Nephron (organoid): ENCODE measurements around the gene ZBTB40.

Experiments used
- H3K27ac Mint-ChIP-seq, 3 experiments: 2 replicates each; pipeline ENCODE4 v1.8.0; 2020; ENCODE audit warnings: mixed read lengths in 3 of 3, mild to moderate bottlenecking in 2 of 3, moderate library complexity in 1 of 3
- H3K27me3 Mint-ChIP-seq: 2 replicates; pipeline ENCODE4 v1.8.0; 2021; ENCODE audit warnings: low read depth, mild to moderate bottlenecking, moderate library complexity, mixed read lengths
- H3K36me3 Mint-ChIP-seq: 2 replicates; pipeline ENCODE4 v1.8.0; 2020; ENCODE audit warnings: low read depth, mixed read lengths
- H3K4me1 Mint-ChIP-seq: 2 replicates; pipeline ENCODE4 v1.8.0; 2020; ENCODE audit warnings: mixed read lengths
- H3K4me3 Mint-ChIP-seq, 3 experiments: 2 replicates each; pipeline ENCODE4 v1.8.0; 2020; ENCODE audit warnings: mild to moderate bottlenecking in 3 of 3, mixed read lengths in 3 of 3, moderate library complexity in 2 of 3
- H3K9me3 Mint-ChIP-seq: 2 replicates; pipeline ENCODE4 v1.8.0; 2020; ENCODE audit warnings: mixed read lengths
- TF ChIP-seq, protein P1 (sequence below), 3 experiments: fragments of 200-600 bp; sonication (generic); IDR thresholded peaks; one replicate each; pipeline ENCODE4 v1.5.0; 2021; ENCODE audit warnings: antibody characterized with exemption in 3 of 3; ENCODE audit not compliant: unreplicated experiment in 3 of 3

The ZBTB40 gene

DNA sequence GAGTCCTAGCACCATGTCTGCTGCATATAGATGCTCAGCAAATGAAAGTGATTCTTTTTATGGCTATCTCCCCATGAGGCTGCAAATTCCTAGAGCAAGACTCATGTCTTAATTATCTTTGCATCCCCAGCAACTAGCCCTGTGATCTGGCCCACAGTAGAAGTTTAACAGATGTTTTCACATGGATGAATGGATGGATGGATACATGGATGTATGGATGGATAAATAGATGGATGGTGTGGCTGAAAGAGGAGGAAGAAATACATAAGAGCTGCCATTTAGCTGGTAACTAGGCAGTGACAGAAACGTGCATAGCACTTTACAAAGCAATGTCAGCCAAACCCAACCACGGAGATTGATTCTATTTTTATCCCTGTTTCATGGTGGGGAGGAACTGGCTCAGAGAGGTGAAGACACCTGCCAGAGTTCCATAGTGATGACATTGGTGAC lies 32.7 kb upstream of the ZBTB40 start:
- Mint-ChIP-seq H3K4me1 (peaks cover 32% of the 10 kb centered on the region), H3K9me3 (no peaks in the 10 kb centered on the region), H3K36me3 (no peaks in the 10 kb centered on the region), H3K27me3 (peaks cover 23% of the 10 kb centered on the region), H3K4me3 (peak overlapping the region in 1 of 3 experiments; percentile 0), H3K27ac (peak overlapping the region; percentile 2 to 42 (median 14))
- TF ChIP-seq, protein P1, sequence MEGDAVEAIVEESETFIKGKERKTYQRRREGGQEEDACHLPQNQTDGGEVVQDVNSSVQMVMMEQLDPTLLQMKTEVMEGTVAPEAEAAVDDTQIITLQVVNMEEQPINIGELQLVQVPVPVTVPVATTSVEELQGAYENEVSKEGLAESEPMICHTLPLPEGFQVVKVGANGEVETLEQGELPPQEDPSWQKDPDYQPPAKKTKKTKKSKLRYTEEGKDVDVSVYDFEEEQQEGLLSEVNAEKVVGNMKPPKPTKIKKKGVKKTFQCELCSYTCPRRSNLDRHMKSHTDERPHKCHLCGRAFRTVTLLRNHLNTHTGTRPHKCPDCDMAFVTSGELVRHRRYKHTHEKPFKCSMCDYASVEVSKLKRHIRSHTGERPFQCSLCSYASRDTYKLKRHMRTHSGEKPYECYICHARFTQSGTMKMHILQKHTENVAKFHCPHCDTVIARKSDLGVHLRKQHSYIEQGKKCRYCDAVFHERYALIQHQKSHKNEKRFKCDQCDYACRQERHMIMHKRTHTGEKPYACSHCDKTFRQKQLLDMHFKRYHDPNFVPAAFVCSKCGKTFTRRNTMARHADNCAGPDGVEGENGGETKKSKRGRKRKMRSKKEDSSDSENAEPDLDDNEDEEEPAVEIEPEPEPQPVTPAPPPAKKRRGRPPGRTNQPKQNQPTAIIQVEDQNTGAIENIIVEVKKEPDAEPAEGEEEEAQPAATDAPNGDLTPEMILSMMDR (IDR thresholded peaks at IDR 0.05; ENCODE audit: unreplicated experiment in 3 of 3): no peak

DNA sequence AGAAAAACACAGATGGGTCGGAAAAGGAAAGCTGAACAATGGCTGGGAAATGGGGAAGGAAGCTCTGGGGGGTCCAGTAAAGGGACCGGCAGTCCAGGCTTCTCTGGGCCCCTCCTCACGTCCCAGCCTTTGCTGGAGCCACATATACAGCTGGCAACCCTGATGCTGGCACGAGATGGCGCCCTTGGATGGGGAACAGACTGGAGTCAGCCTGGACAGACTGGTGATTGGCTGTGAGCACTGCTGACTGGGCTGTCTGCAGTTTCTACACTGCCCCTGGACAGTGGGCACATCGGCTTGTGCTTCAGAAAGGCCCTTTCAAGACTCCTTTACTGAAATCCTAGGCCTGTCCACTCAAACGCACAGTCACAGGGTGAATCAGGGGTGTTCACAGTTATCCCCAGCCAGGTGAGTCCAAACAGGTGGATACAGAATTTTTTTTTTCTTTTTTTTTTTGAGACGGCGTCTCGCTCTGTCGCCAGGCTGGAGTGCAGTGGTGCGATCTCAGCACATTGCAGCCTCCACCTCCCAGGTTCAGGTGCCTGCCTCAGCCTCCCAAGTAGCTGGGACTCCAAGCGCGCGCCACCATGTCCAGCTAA lies 31.1 kb upstream of the ZBTB40 start:
- H3K27ac Mint-ChIP-seq: peak overlapping the region in 2 of 3 experiments; percentile 44 to 56
- H3K4me1 Mint-ChIP-seq: peaks cover 28% of the 10 kb centered on the region
- no peak overlapping the region for H3K4me3 Mint-ChIP-seq
- H3K36me3 Mint-ChIP-seq: no peaks in the 10 kb centered on the region
- TF ChIP-seq, protein P1 (IDR thresholded peaks at IDR 0.05; ENCODE audit: unreplicated experiment in 3 of 3): peak; percentile 78 to 83 (median 80)
- peaks cover 30% of the 10 kb centered on the region for H3K27me3 Mint-ChIP-seq
- H3K9me3 Mint-ChIP-seq: no peaks in the 10 kb centered on the region

DNA sequence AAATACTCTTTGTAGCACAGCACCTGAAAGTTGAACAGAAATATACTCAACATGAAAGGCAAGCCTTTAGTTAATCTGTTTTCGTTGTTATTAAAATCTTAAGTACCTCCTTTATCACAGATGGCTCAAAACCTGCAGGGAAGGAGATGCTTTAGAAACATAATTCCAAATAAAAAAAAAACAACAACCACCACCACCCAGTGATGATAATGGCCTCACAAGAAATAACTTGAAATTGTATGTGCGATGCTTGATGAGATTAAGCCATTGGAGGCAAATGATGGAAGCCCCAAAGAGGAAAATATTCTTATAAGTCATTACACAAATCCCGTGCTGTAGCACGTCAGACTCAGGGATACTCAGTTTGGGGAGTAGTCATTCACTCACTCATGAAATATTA lies 24.9 kb upstream of the ZBTB40 start:
- TF ChIP-seq, protein P1 (IDR thresholded peaks at IDR 0.05; ENCODE audit: unreplicated experiment in 3 of 3): no peak
- Mint-ChIP-seq H3K27me3 (peaks cover 10% of the 10 kb centered on the region), H3K36me3 (no peaks in the 10 kb centered on the region), H3K4me3 (no peak overlapping the region), H3K9me3 (no peaks in the 10 kb centered on the region), H3K27ac (no peak overlapping the region), H3K4me1 (no peaks in the 10 kb centered on the region)

DNA sequence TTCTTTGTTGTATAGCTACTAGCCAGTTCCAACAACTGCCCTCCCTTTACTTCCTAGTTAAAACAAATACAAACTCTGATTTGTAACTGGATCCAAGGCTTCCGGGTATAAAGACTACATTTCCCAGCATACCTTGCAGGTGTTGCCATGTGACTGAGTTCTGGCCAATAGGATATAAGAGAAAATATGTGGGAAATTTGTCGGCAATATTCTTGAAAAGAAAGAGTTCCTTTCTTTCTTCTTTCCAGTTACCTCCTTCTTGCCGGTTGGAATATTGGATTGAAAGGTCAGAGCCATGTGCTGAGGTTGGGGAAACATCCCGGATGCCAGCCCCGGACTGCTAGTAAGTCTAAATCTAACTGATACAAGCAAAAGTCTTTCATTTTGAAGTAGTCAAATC lies 23.0 kb upstream of the ZBTB40 start:
- Mint-ChIP-seq H3K9me3 (no peaks in the 10 kb centered on the region), H3K4me3 (peak overlapping the region in 1 of 3 experiments; percentile 8), H3K4me1 (no peaks in the 10 kb centered on the region), H3K27ac (no peak overlapping the region), H3K36me3 (no peaks in the 10 kb centered on the region), H3K27me3 (peaks cover 7% of the 10 kb centered on the region)
- TF ChIP-seq, protein P1 (IDR thresholded peaks at IDR 0.05; ENCODE audit: unreplicated experiment in 3 of 3): no peak

DNA sequence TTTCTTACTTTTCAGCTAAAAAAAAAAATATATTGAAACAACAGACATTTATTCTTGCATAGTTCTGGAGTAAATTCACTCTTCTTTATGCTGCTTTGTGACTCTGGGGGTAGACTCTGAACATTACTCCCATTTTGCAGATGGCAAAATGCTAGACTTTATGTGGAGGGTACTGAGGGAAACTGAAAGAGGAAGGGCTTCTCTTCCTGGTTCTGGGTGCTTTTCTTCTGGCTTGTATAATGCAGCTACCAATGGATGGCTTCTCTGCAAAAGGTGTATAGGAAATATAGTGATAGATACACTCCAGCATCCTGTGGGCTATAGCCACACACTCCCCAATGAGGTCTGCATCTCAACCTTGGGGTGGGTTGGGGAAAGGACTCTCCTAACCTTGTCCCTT lies 19.7 kb upstream of the ZBTB40 start:
- H3K4me3 Mint-ChIP-seq: no peak overlapping the region
- H3K27ac Mint-ChIP-seq: no peak overlapping the region
- TF ChIP-seq, protein P1 (IDR thresholded peaks at IDR 0.05; ENCODE audit: unreplicated experiment in 3 of 3): no peak

DNA sequence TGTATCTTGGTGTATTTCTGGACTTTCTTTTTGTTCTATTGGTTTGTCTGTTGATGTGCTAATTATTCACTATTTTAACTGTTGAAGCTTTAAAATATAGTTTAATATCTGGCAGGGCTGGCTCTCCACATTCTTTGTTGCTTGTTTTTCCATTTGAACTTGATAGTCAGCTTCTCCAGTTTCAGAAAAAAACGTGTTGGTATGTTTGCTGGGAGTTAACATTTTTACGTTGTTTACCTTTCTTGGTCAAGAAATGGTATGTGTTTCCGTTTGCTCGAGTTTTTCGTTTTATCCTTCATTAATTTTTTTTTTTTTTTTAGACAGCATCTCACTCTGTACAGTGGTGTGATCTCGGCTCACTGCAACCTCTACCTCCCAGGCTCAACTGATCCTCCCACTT lies 16.9 kb upstream of the ZBTB40 start:
- H3K36me3 Mint-ChIP-seq: no peaks in the 10 kb centered on the region

More for the DNA sequence above, 19.7 kb upstream of the ZBTB40 start:
- peaks cover 9% of the 10 kb centered on the region for H3K27me3 Mint-ChIP-seq
- H3K36me3 Mint-ChIP-seq: no peaks in the 10 kb centered on the region
- no peaks in the 10 kb centered on the region for H3K4me1 Mint-ChIP-seq
- peaks cover 4% of the 10 kb centered on the region for H3K9me3 Mint-ChIP-seq

More for the DNA sequence above, 16.9 kb upstream of the ZBTB40 start:
- TF ChIP-seq, protein P1 (IDR thresholded peaks at IDR 0.05; ENCODE audit: unreplicated experiment in 3 of 3): no peak
- Mint-ChIP-seq H3K4me3 (no peak overlapping the region), H3K27me3 (peaks cover 9% of the 10 kb centered on the region), H3K4me1 (no peaks in the 10 kb centered on the region), H3K27ac (no peak overlapping the region), H3K9me3 (peaks cover 14% of the 10 kb centered on the region)
